Activated CD8-positive, alpha-beta T cell treated with anti-CD3 and anti-CD28 coated beads for 36 hours (primary cell): Measurements from ENCODE around the gene CABLES1. TPM values are rescaled to one million over a fixed set of nuclear protein-coding genes. Genes with fewer than 3 reads are reported as not detected.

Experiments
- ATAC-seq: fragments of 200-7000 bp; cut with Tn5 transposase; one replicate; pipeline ENCODE4 v1.10.0; 2021; ENCODE audit warnings: mild to moderate bottlenecking, moderate library complexity
- CTCF ChIA-PET: fragments of 350-600 bp; sonication (Branson Sonifier 250); formaldehyde crosslinking; loops from one replicate; lab custom pipeline; 2021; ENCODE audit warnings: antibody characterized with exemption; lab: Charles Lee
- POLR2A ChIA-PET: fragments of 350-600 bp; sonication (Branson Sonifier 250); formaldehyde crosslinking; loops from one replicate; lab custom pipeline; 2021; ENCODE audit warnings: antibody characterized with exemption; lab: Charles Lee
- DNase-seq: peaks from one replicate; pipeline ENCODE4 v3.0.0-alpha.2; 2020
- H3K27ac Mint-ChIP-seq: one replicate; pipeline ENCODE4 v1.8.0; 2021; ENCODE audit warnings: mild to moderate bottlenecking, mixed read lengths
- H3K27me3 Mint-ChIP-seq: one replicate; pipeline ENCODE4 v1.8.0; 2021; ENCODE audit warnings: mixed read lengths
- H3K36me3 Mint-ChIP-seq: one replicate; pipeline ENCODE4 v1.8.0; 2021; ENCODE audit warnings: low read depth, mixed read lengths
- H3K4me1 Mint-ChIP-seq: one replicate; pipeline ENCODE4 v1.8.0; 2021; ENCODE audit warnings: low read depth, mixed read lengths
- H3K4me3 Mint-ChIP-seq: one replicate; pipeline ENCODE4 v1.8.0; 2021; ENCODE audit warnings: mild to moderate bottlenecking, moderate library complexity, mixed read lengths
- H3K9me3 Mint-ChIP-seq: one replicate; pipeline ENCODE4 v1.8.0; 2021; ENCODE audit warnings: mixed read lengths
- intact Hi-C: fragments of 100-400 bp; cut with micrococcal nuclease; formaldehyde crosslinking; loops from one replicate; pipeline ENCODE4 v1.10.0; 2022
- total RNA-seq, 2 experiments: library from RNA; stranded (reverse); gene quantifications; one replicate each; pipeline ENCODE4 v1.2.3, GENCODE V29; 2021
- TF ChIP-seq, protein P1 (sequence below): fragments of 200-600 bp; IDR thresholded peaks from one replicate; pipeline ENCODE4 v1.8.0; 2022; ENCODE audit warnings: antibody characterized with exemption, mild to moderate bottlenecking

The CABLES1 gene
- total RNA-seq, 2 experiments from 2014 or later, result 1.8 to 2.0 TPM

- H3K27ac Mint-ChIP-seq, result no peak overlapping the region
These were observed 100.6 kb downstream of the CABLES1 start for GRCh38 chr18:23235860-23236259.

GRCh38 chr18:23236876-23237468 is 101.7 kb downstream of the CABLES1 start:
- intact Hi-C loops, result loop anchor here (10.0 kb wide), 1 partner anchor 102 kb away; the partner anchor contains the start of gene CABLES1
- TF ChIP-seq, protein P1, sequence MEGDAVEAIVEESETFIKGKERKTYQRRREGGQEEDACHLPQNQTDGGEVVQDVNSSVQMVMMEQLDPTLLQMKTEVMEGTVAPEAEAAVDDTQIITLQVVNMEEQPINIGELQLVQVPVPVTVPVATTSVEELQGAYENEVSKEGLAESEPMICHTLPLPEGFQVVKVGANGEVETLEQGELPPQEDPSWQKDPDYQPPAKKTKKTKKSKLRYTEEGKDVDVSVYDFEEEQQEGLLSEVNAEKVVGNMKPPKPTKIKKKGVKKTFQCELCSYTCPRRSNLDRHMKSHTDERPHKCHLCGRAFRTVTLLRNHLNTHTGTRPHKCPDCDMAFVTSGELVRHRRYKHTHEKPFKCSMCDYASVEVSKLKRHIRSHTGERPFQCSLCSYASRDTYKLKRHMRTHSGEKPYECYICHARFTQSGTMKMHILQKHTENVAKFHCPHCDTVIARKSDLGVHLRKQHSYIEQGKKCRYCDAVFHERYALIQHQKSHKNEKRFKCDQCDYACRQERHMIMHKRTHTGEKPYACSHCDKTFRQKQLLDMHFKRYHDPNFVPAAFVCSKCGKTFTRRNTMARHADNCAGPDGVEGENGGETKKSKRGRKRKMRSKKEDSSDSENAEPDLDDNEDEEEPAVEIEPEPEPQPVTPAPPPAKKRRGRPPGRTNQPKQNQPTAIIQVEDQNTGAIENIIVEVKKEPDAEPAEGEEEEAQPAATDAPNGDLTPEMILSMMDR, result no peak
- H3K36me3 Mint-ChIP-seq, result peaks cover 4% of the 10 kb centered on the region
- CTCF ChIA-PET, result interaction anchor here (0.7 to 1.8 kb wide), 11 partner anchors 9 to 143 kb away, joined by 3 to 6 read pairs (median 3); no protein-coding TSS in a partner anchor
- H3K4me3 Mint-ChIP-seq, result no peak overlapping the region
- DNase-seq, result no peak
- H3K9me3 Mint-ChIP-seq, result peaks cover 6% of the 10 kb centered on the region
- H3K4me1 Mint-ChIP-seq, result peaks cover 25% of the 10 kb centered on the region
- no peak for ATAC-seq
- POLR2A ChIA-PET, result interaction anchor here (0.9 to 1.5 kb wide), 2 partner anchors 16 to 25 kb away, joined by 3 read pairs; no protein-coding TSS in a partner anchor
- H3K27me3 Mint-ChIP-seq, result no peaks in the 10 kb centered on the region
- H3K27ac Mint-ChIP-seq, result no peak overlapping the region

More at GRCh38 chr18:23235860-23236259, 100.6 kb downstream of the CABLES1 start:
- Mint-ChIP-seq H3K4me1 (peaks cover 33% of the 10 kb centered on the region), H3K9me3 (peaks cover 8% of the 10 kb centered on the region), H3K27me3 (no peaks in the 10 kb centered on the region), H3K4me3 (no peak overlapping the region), H3K36me3 (peaks cover 9% of the 10 kb centered on the region)
- TF ChIP-seq, protein P1, result no peak
- intact Hi-C loops, result loop anchor here (10.0 kb wide), 1 partner anchor 101 kb away; the partner anchor contains the start of gene CABLES1
- DNase-seq, result no peak
- CTCF ChIA-PET, result interaction anchor here (1.0 kb wide), 1 partner anchor 10 kb away, joined by 3 read pairs; no protein-coding TSS in a partner anchor
- POLR2A ChIA-PET, result interaction anchor here (0.6 kb wide), 1 partner anchor 117 kb away, joined by 3 read pairs; no protein-coding TSS in a partner anchor
- ATAC-seq, result no peak

DNA sequence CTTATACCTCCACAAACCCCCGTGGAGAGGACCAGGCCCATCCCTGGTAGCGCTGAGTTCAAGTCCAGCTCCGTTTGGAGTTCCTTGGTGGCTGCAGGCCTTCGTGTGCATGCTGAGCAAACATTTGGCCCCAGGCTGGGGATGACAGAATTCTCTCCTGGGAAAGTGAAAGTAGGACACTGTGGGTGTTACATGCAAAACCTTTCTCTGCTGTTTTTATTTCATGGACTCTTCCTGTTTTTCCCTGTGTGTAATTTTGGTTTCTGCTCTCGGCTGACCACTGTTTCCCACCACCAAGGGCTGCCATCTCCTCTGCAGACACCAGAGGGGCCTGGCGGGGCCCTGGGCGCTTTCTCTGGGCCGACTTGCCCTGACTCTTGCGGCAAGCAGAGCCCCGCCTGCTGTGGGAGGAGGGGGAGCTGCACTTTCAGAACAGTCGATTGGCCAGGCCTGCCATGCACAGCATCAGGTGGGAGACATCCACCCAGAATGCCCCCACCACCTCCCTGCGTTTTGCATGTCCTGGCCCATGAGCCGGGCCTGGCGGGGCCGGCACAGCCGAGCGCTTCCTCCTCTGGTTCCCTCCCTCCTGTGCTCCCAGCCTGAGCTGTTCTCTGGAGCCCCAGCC is 102.4 kb downstream of the CABLES1 start:
- H3K27me3 Mint-ChIP-seq, result no peaks in the 10 kb centered on the region
- intact Hi-C loops, result loop anchor here (10.0 kb wide), 1 partner anchor 103 kb away; the partner anchor contains the start of gene CABLES1
- peak; percentile 91 for ATAC-seq
- ChIA-PET POLR2A (interaction anchor here (0.6 to 1.5 kb wide), 3 partner anchors 12 to 25 kb away, joined by 3 read pairs; no protein-coding TSS in a partner anchor), CTCF (interaction anchor here (0.7 to 1.8 kb wide), 12 partner anchors 9 to 142 kb away, joined by 3 to 6 read pairs (median 3); no protein-coding TSS in a partner anchor)
- peak overlapping the region; percentile 61 for H3K27ac Mint-ChIP-seq
- TF ChIP-seq, protein P1, result peak; percentile 53
- peak overlapping the region; percentile 31 for H3K4me3 Mint-ChIP-seq
- H3K36me3 Mint-ChIP-seq, result no peaks in the 10 kb centered on the region
- DNase-seq, result peak; percentile 75
- H3K4me1 Mint-ChIP-seq, result peaks cover 20% of the 10 kb centered on the region
- peaks cover 3% of the 10 kb centered on the region for H3K9me3 Mint-ChIP-seq

GRCh38 chr18:23238152-23238531 is 102.9 kb downstream of the CABLES1 start:
- CTCF ChIA-PET, result interaction anchor here (0.8 to 1.8 kb wide), 7 partner anchors 10 to 142 kb away, joined by 3 to 6 read pairs (median 3); no protein-coding TSS in a partner anchor
- TF ChIP-seq, protein P1, result no peak

More at GRCh38 chr18:23238152-23238531, 102.9 kb downstream of the CABLES1 start:
- peak overlapping the region; percentile 61 for H3K27ac Mint-ChIP-seq
- POLR2A ChIA-PET, result interaction anchor here (0.6 to 1.5 kb wide), 2 partner anchors 12 to 15 kb away, joined by 3 read pairs; no protein-coding TSS in a partner anchor
- intact Hi-C loops, result loop anchor here (10.0 kb wide), 1 partner anchor 103 kb away; the partner anchor contains the start of gene CABLES1
- no peaks in the 10 kb centered on the region for H3K36me3 Mint-ChIP-seq
- no peak for ATAC-seq
- peaks cover 17% of the 10 kb centered on the region for H3K4me1 Mint-ChIP-seq
- no peak for DNase-seq
- H3K9me3 Mint-ChIP-seq, result peaks cover 3% of the 10 kb centered on the region
- H3K27me3 Mint-ChIP-seq, result no peaks in the 10 kb centered on the region
- peak overlapping the region; percentile 31 for H3K4me3 Mint-ChIP-seq
